ENCODE data around the gene RTTN.
"Not testable (repeated sequence)": the region's sequence is repeated elsewhere in the genome, so short reads cannot be mapped to it uniquely, and the experiment has no call there.

RTTN gene

DNA sequence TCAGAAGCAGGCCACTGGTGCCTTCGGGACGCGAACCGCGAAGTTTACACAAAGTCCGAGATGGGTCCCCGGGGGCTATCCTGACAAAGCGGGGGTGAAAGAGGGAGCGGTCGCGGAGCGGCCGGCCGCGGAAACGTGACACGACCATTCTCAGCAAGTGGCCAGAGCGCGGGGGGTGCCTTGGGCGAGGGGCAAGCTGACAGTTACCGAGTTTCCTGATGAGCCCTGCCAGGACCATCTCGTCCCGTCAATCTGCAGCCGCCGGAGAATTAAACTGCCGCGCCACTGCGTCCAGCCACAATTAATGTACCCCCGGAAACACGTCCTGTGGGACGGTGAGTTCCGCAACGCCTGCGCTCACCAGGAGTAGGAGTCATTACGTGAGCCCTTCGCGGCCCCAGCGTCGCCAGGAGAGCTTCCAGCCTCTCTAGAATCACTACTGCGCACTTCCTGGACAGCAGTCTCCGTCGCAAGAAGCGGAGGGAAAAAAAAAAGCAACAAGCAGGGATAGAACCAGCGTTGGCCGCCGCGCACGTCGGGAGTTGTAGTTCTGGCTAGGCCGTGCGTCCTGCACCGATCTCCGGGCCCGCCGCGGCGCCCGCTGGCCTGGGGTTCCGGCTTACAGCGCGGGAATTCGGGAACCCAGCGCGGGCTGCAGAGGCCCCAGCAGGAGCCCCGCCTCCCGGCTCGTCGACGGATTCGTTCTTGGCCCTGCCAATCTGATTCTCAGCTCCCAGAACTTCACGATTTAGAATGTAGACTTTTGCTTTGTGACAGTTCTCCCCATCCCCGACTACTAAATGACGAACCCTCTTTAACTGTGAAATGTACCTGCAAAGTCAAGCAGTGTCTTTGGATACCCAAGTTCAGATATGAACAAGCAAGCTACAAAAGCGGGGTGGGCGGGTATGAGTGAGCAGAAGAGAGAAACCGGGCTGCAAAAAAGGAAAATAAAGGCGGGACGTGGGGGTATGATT, at the start of gene RTTN:
RTTN (minus strand) TSS at position 267 of the 977 bp plus-strand sequence; CDS start at position 238, 29 bp downstream.
- peak; percentile 86 for DNase-seq (ENCODE audit: low read depth)

DNA sequence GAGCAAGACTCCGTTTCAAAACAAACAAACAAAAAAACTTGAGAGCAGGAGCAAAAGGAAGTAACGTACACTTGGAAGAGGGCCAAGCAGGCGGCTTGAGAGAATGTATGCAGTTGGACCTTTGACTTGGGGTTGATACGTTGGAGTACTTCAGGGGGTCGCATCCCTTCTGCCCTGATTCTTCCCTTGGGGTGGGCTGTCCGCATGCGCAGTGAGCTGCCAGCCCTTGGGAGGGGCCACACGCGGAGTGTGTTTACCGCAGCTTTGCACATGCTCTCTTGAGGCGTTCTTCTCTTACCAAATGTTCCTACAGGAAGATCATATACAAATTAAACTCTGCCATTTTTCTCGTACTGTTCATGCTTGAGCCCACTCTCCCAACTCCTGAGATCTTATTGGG, 45.3 kb upstream of the RTTN start:
- no peak for DNase-seq (ENCODE audit: low read depth)

- DNase-seq (ENCODE audit: low read depth): not testable (repeated sequence)
Observed at GRCh38 chr18:70249861-70250260, 44.4 kb upstream of the RTTN start.

GRCh38 chr18:70249118-70249517, 43.6 kb upstream of the RTTN start:
- no peak for DNase-seq (ENCODE audit: low read depth)

DNA sequence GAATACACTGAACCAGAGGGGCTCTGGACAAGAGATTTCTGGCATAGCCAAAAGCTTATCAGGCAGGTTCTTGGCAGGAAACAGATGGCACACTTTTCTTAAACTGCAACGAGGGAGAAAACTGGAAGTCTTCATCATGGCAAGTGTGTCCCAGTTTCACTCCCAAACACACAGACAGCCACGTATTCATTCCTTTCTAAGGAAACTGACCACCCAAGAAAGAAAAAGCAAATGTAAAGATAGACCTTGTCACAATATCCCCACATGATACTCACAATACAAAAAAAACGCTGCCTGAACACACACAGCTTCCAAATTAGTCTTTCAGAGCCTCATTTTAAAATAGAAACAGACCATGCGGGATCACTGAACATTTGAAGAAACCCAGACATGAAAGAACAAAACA, 40.6 kb upstream of the RTTN start:
- DNase-seq (ENCODE audit: low read depth): no peak

DNA sequence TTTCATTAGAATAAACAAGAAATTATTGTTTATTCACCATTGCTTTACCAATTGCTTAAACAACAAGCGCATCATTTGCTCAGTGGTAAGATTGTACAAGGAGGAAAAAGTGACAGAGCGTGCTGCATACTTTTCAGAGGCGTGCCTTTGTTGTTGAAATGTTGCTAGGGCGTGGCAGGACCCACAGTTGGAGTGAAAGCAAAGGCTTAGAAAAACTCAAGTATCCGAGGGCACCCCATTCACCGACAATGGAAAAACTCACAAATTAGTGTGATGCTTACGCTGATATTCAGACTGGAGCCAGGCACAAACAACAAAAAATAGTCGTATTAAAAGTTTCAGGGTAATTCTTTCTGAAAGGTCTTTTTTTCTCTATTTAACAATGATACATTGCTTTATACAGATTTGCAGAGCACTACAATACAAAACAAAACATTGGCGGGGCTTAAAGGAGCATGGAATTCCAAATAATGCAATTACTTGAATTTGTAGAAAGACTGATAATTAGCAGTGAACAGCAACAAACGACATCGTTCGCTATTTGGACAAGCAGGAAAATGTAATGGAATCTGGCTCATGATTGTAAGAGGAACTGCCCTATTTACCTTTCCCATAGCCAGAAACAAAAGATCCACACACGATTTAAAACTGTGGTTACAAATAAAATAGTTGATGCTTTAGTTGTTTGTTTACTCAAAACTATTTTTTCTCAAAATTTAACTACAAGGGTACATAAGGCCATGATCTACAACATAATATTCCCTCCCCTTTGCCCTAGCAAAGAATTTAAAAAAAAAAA, 37.8 kb upstream of the RTTN start:
- no peak for DNase-seq (ENCODE audit: low read depth)

- DNase-seq (ENCODE audit: low read depth): not testable (repeated sequence)
Observed at GRCh38 chr18:70236921-70237320, 31.4 kb upstream of the RTTN start.

GRCh38 chr18:70235478-70235877, 30.0 kb upstream of the RTTN start:
- DNase-seq (ENCODE audit: low read depth): no peak

- DNase-seq (ENCODE audit: low read depth): no peak
Observed at GRCh38 chr18:70234667-70235459, 29.4 kb upstream of the RTTN start.

DNA sequence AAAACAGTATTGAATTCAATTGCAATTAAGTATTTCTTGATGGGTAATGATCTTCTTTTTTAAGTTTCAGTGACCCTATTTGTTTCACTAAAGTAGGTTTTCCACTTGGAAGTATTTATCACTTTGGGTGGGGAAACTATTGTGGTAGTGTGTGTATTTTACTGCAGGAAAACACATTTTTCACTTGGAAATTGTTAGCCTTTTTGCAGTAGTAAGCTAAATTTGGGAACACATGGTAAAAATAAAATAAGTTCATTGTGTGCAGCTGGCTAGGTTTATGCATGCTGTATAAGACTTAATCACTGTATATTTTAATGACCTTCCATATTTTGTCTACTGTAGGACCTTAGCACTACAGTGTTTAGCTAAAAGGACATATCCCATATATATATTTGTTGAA, 28.5 kb upstream of the RTTN start:
- DNase-seq (ENCODE audit: low read depth): no peak

GRCh38 chr18:70232261-70232660, 26.8 kb upstream of the RTTN start:
- no peak for DNase-seq (ENCODE audit: low read depth)

DNA sequence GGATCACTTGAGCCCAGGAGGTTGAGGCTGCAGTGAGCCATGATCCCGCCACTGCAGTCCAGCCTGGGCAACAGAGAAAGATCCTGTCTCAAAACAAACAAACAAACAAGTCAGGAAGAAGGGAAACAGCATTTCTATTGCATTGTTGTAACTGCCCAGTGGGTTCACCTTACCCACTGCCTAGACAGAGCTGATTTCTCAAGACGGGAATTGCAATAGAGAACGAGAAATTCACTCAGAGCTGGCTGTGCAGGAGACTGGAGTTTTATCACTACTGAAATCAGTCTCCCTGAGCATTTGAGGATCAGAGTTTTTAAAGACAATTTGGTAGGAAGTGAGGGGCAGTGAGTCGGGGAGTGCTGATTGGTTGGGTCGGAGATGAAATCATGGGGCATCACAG, 24.2 kb upstream of the RTTN start:
- no peak for DNase-seq (ENCODE audit: low read depth)

DNA sequence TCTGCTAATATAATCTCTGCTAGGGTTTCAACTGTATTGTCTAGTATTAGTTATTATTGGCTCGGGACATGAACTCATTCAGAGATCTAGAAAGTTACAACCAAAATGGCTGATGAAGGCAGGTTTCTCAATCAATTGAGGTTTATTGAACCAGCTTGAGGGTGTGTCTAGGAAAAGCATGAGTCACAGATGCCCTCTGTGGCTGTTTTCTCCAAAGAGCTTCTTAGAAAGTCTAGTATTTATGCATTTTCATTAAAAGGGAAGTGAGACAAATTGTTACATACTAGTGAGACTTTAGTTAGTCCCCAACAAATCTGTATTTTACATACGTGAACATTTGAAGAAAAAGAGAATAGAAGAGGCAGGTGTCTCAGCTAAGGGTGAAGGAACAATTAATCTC, 23.0 kb upstream of the RTTN start:
- DNase-seq (ENCODE audit: low read depth): no peak

DNA sequence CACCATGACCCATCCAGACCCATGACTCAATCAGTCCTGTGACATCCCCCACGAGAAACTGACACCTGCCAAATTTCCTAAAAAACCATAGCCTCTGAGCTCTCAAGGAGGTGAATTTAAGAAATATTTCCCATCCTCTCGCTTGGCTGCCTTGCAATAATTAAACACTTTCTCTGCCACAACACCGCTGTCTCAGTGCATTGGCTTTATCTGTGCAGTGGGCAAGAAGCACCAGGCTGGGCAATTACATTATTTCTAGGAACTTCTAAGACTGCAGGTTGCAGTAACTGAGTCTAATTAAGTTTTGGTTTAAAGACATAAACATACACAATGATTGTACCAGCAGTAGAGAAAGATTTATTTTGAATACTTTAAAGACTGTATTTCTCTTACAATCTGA, 22.0 kb upstream of the RTTN start:
- no peak for DNase-seq (ENCODE audit: low read depth)

GRCh38 chr18:70221915-70222278, 16.4 kb upstream of the RTTN start:
- DNase-seq (ENCODE audit: low read depth): no peak

DNA sequence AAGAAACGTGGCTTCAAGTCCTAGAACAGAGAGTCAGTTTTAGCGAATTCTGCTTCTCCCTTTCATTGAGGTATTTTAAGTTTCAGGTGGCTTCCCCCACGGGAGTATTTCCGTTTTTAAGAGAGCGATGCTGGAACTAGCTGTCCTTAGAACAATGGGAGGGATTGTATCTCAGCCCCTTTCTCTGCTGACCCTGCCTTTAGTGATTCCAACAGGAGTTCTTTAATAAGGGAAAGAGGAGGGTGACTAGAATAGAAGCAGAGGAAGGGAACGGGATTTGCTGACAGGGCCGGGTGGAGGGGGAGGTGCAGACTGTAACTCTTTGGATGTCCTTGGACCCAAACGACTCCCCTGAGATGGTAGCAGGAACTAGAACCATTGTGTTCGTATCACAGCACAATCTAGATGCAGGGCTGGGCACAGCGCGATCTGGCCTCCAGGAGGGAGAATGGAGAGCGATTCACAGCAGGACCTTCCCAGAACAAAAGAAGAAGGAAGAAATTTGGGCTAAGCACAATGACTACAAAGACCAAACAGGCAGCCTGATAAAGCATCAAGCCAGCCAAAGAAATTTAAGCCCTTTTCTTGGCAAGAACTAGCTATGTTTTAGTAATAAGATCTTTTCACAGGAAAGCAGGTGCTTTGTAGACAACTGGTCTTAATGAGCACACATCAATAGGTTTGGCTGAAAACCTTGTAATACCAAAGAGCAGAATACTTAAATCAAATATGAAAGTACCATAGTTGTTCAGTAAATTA, 15.8 kb upstream of the RTTN start:
- DNase-seq (ENCODE audit: low read depth): no peak

- DNase-seq (ENCODE audit: low read depth): no peak
Observed at GRCh38 chr18:70220628-70221027, 15.1 kb upstream of the RTTN start.

- DNase-seq (ENCODE audit: low read depth): no peak
Observed at GRCh38 chr18:70219688-70220087, 14.2 kb upstream of the RTTN start.

- DNase-seq (ENCODE audit: low read depth): no peak
Observed at GRCh38 chr18:70216788-70217187, 11.3 kb upstream of the RTTN start.

DNA sequence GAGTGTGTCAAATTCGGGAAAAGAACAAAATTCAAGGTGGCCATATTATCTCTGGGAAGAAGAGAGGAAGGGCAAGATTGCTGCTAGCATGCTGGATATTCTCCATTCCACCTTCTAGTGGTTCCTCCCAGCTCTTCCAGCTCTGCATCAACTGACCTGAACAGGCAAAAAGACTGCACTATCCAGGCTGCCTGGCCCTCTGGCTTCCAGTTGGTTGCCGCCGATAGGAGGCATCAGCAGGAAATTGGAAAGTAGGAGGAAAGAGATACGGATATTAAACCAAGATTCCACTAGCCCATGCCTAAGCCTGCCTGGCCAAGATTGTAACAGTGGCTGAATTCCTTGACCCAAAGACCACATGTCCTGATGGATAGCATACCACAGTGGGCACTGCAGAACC, 1.7 kb upstream of the RTTN start:
- DNase-seq (ENCODE audit: low read depth): no peak

- DNase-seq (ENCODE audit: low read depth): no peak
Observed at GRCh38 chr18:70200286-70200685, 5.2 kb downstream of the RTTN start.

- DNase-seq (ENCODE audit: low read depth): no peak
Observed at GRCh38 chr18:70197844-70198243, 7.6 kb downstream of the RTTN start.

Measured in stimulated activated CD8-positive, alpha-beta memory T cell treated with anti-CD3 and anti-CD28 coated beads, Interleukin-15, amount 100 ng/mL, for 1 hour (primary cell).